ENCODE results near the gene KIAA0513. TPM values are rescaled to one million over a fixed set of nuclear protein-coding genes. Genes with fewer than 3 reads are reported as not detected.

KIAA0513 gene
- total and polyA plus RNA-seq, 10 of the 15 experiments (the other 5 are each of a cell fraction or from before 2014, with no cell fraction given): 0.14 to 5.8 (median 2.0) TPM

GRCh38 chr16:85010931-85011845, 16.4 kb upstream of the KIAA0513 start, which contains the start of gene ZDHHC7:
TSS of gene ZDHHC7 (minus strand) at chr16:85011535. CDS start at chr16:84990618, 20,917 bp downstream.
- FAIRE-seq (no peak), ATAC-seq (peak; percentile 93), DNase-seq (ENCODE audit: low read depth, low spot score) (peak; percentile 45)
- in situ Hi-C loops (cut with MboI): no loop called here
- under 1% methylated on average over 69 of the region's 86 CpGs for WGBS (ENCODE audit: insufficient coverage, insufficient replicate concordance, low lambda C conversion rate, missing lambda C conversion rate)
- H3K9ac ChIP-seq (ENCODE audit: control insufficient read depth, insufficient read depth, low read length): peak within 1 kb of the TSS; percentile 96
- peak within 1 kb of the TSS; percentile 90 for H3K4me3 ChIP-seq
- H4K20me1 ChIP-seq (ENCODE audit: control insufficient read depth, insufficient read depth): no peaks in the 10 kb centered on the region; the same call in 1 of the 2 replicates
- peak within 1 kb of the TSS; percentile 93 for H2AFZ ChIP-seq (ENCODE audit: control insufficient read depth, low read depth, low read length)
- no peaks in the 10 kb centered on the region for H3K27me3 ChIP-seq (replicated peaks in 1 of 2; ENCODE audit: control insufficient read depth in 2 of 2, insufficient read depth in 2 of 2, low read length in 1 of 2)
- peak within 1 kb of the TSS; percentile 85 for H3K4me2 ChIP-seq (ENCODE audit: control insufficient read depth, insufficient read depth)
- POLR2A ChIA-PET: interaction anchor here (0.6 to 2.9 kb wide), 6 partner anchors 9 to 103 kb away, joined by 3 to 21 read pairs (median 3); partner anchors contain the start of gene KIAA0513
- no TSS peak for BruUV-seq (replicated peaks)
- no peaks in the 10 kb centered on the region for H3K36me3 ChIP-seq (ENCODE audit: control insufficient read depth in 2 of 2, insufficient read depth in 2 of 2, low read length in 1 of 2)
- intact Hi-C loops (cut with micrococcal nuclease; ENCODE audit: unreplicated experiment): loop anchor here (5.0 kb wide), 1 partner anchor 76 kb away; no protein-coding TSS in a partner anchor
- RAD21 ChIA-PET (ENCODE audit: unreplicated experiment): interaction anchor here (0.7 to 1.8 kb wide), 5 partner anchors 10 to 266 kb away, joined by 3 to 7 read pairs (median 3); partner anchors contain the start of gene KIAA0513
- peak within 1 kb of the TSS; percentile 95 for H3K27ac ChIP-seq (ENCODE audit: control insufficient read depth, insufficient read depth)
- no peaks in the 10 kb centered on the region for H3K9me3 ChIP-seq (replicated peaks; ENCODE audit: control insufficient read depth, insufficient read depth, low read length)
- SMC1A ChIA-PET (ENCODE audit: uncharacterized antibody, unreplicated experiment): interaction anchor here (1.4 to 3.0 kb wide), 5 partner anchors 9 to 76 kb away, joined by 3 to 14 read pairs (median 4); partner anchors contain the start of gene KIAA0513
- peaks cover 39% of the 10 kb centered on the region for H3K79me2 ChIP-seq (ENCODE audit: control insufficient read depth, insufficient read depth, low read length)
- CTCF ChIA-PET: interaction anchor here (0.6 to 3.1 kb wide), 8 partner anchors 14 to 339 kb away, joined by 3 to 22 read pairs (median 4); partner anchors contain the start of gene KIAA0513
- peaks cover 5% of the 10 kb centered on the region; the same call in 1 of the 2 replicates for H3K4me1 ChIP-seq (ENCODE audit: control insufficient read depth, insufficient read depth, low read length)
- peak; percentile 97 for TF ChIP-seq NR2C1 (IDR thresholded peaks at IDR 0.05)
- 0 out of 2 replicates have a peak, but pooled peaks have one; percentile 42 for TF ChIP-seq ELK1 (IDR thresholded peaks at IDR 0.05; ENCODE audit: low read depth, low read length)
- peak; percentile 84; the same call in 1 of the 2 replicates for TF ChIP-seq POLR2AphosphoS2 (IDR thresholded peaks at IDR 0.05; ENCODE audit: low read depth, low read length)
- TF ChIP-seq ZNF207 (IDR thresholded peaks at IDR 0.05; ENCODE audit: borderline replicate concordance): peak; percentile 71; the same call in 1 of the 2 replicates
- peak; percentile 26; the same call in 1 of the 2 replicates for TF ChIP-seq BACH1 (IDR thresholded peaks at IDR 0.05; ENCODE audit: borderline replicate concordance)
- TF ChIP-seq NFIC (IDR thresholded peaks at IDR 0.05; ENCODE audit: low read depth, low read length): no peak
- TF ChIP-seq CREB1 (IDR thresholded peaks at IDR 0.05; ENCODE audit: low read depth): peak; percentile 98
- no peak for TF ChIP-seq RCOR1 (conservative IDR thresholded peaks at IDR 0.05; ENCODE audit: low read depth, low read length)
- TF ChIP-seq EED (IDR thresholded peaks at IDR 0.05; ENCODE audit: low read depth): peak; percentile 58
- TF ChIP-seq CHD2 (IDR thresholded peaks at IDR 0.05; ENCODE audit: borderline replicate concordance, low read depth, low read length): peak; percentile 75; the same call in 1 of the 2 replicates
- TF ChIP-seq ZNF274 (IDR thresholded peaks at IDR 0.05; ENCODE audit: insufficient read depth, insufficient read length): no peak
- no peak for TF ChIP-seq NFXL1 (IDR thresholded peaks at IDR 0.05; ENCODE audit: borderline replicate concordance)
- TF ChIP-seq ZSCAN29 (IDR thresholded peaks at IDR 0.05): peak; percentile 77
- TF ChIP-seq RB1 (IDR thresholded peaks at IDR 0.05; ENCODE audit: borderline replicate concordance): peak; percentile 81; the same call in 1 of the 2 replicates
- peak; percentile 50; the same call in 1 of the 2 replicates for TF ChIP-seq BRCA1 (IDR thresholded peaks at IDR 0.05; ENCODE audit: low read depth, low read length)
- no peak for TF ChIP-seq SREBF2 (IDR thresholded peaks at IDR 0.05; ENCODE audit: low read length)
- peak in 1 of 3 experiments; percentile 10; a peak in 1 of 6 replicates for TF ChIP-seq CTCF (IDR thresholded peaks at IDR 0.05 in 2 of 3, conservative IDR thresholded peaks at IDR 0.05 in 1 of 3; ENCODE audit: control insufficient read depth in 2 of 3, extremely low read depth in 1 of 3, insufficient read depth in 1 of 3, low read depth in 3 of 3, low read length in 3 of 3)
- no peak for TF ChIP-seq ZNF24 (IDR thresholded peaks at IDR 0.05)
- no peak for TF ChIP-seq SPI1 (IDR thresholded peaks at IDR 0.05; ENCODE audit: borderline replicate concordance, insufficient read depth, low read depth, low read length)

Data from GM12878 (cell line).